ENCODE data around the gene RNF145.
A peak's percentile ranks its signal among the peaks of the same experiment; 100 is the strongest.
"Not testable (repeated sequence)": the region's sequence is repeated elsewhere in the genome, so short reads cannot be mapped to it uniquely, and the experiment has no call there.

The RNF145 gene

GRCh38 chr5:159209438-159210209, at the start of gene RNF145:
Gene RNF145, minus strand, starts transcription at chr5:159209553. Its CDS starts 5,936 bp downstream, at chr5:159203617.
- DNase-seq (ENCODE audit: low read depth) = peak; percentile 92

DNA sequence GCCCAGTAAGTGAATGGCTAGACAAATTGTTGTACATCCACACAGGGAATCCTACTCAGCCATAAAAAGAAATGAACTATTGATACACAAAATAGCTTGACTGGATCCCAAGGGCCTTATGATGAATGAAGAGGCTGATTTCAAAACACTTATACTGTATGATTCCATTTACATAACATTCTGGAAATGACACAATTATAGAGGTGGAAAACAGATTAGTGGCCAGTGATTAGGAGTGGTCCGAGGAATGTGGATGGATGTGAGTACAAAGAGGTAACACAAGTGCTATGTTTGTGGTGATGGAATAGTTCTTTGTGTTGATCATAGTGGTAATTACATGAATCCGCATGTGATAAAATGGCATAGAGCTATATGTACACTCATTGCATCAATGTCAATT, 49.0 kb upstream of the RNF145 start:
- no peak for DNase-seq (ENCODE audit: low read depth)

DNA sequence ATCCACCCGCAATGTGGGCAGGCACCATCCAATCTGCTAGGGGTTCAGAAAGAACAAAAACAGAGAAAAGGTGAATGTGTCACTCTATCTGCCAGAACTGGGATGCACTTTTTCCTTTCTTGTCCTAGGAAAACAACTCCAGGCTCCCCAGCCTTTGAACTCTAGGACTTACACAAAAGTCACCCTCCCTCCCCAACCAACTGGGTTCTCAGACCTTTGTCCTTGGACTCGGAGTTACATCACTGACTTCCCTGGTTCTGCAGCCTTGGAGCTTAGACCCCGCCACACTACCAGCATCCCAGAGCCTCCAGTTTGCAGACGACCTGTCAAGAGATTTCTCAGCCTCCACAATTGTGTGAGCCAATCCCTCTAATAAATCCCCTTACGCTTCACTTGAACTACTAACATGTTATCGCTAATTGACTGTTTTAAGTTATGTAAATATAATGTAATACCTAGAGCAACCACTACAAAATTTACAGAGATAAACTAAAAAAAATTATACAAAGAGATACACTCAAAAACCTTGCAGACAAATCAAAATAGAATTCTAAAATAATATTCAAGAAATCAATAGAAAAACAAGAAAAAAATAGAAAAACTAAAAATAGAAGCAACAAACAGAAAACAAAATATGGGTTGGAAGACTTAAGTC, 48.4 kb upstream of the RNF145 start:
- DNase-seq (ENCODE audit: low read depth) = no peak

GRCh38 chr5:159257007-159257406, 47.7 kb upstream of the RNF145 start:
- DNase-seq (ENCODE audit: low read depth) = no peak

DNA sequence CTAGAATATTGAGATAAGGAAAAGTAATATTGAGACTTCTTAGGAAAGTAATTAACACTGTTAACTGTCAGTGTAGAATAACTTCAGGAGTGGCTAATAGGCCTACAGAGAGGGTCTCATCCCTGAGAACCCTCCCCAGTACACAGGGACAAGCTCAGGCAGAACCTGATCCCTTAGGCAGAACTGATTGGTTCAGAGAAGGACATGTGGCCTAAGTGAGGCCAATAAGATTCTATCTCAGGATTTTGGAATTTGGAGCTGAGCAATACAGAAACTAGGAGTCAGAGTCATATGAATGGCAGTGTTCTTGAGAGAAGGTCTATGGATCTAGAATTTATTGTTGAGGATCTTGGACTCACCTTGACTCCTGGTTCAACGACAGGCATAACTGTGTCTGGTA, 42.8 kb upstream of the RNF145 start:
- no peak for DNase-seq (ENCODE audit: low read depth)

DNA sequence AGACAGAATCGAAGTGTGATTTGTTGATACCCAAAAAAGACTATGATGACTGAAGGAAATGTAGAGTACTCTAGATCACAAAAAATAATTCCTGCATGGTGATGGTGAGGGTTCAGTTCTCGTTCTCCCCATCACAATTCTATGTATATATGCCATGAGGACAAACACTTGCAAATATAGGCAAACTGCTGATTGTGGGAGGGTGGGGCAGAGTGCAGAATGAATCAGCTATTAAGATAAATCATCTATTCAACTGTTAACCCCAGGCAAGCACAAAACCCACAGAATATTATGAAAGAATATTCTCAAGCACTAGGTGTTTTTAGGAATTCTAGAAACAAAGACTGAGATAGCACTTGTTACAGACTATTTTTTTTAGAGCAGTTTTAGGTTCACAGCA, 39.8 kb upstream of the RNF145 start:
- DNase-seq (ENCODE audit: low read depth) = no peak

DNA sequence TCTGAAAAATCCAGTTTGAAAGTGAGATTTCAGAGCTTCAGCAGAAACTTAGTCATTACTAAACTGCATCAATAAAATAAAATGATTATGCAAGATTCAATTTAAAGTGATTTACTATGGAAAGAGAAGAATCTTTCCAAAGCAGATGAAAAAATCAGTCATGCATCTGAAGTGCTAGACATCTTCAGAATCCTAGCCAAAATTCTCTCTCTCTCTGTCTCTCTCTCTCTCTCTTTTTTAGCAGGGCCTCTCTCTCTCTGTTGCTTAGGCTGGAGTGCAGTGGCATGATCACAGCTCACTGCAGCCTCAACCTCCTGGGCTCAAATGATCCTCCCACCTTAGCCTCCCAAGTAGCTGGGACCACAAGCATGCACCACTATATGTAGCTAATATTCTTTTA, 35.5 kb upstream of the RNF145 start:
- DNase-seq (ENCODE audit: low read depth) = no peak

GRCh38 chr5:159244163-159244562, 34.8 kb upstream of the RNF145 start:
- no peak for DNase-seq (ENCODE audit: low read depth)

DNA sequence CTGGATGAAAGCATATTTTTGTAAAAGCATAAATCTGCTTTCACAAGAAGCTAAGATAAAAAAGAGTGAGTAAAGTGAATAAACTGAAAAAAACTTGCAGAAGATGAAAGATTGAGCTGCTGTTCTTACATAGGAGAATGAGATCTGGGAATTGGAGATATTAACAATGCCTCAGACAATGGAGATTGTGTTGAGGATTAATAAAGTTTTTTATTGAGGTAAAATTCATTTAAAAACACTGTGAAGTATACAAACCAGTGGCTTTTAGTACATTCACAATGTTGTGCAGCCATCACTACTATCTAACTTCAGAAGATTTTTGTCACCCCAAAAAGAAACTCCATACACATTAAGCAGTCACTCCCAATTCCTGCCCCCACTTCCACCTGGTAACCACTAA, 34.0 kb upstream of the RNF145 start:
- DNase-seq (ENCODE audit: low read depth) = no peak

- DNase-seq (ENCODE audit: low read depth) = no peak
Observed at GRCh38 chr5:159242656-159243055, 33.3 kb upstream of the RNF145 start.

DNA sequence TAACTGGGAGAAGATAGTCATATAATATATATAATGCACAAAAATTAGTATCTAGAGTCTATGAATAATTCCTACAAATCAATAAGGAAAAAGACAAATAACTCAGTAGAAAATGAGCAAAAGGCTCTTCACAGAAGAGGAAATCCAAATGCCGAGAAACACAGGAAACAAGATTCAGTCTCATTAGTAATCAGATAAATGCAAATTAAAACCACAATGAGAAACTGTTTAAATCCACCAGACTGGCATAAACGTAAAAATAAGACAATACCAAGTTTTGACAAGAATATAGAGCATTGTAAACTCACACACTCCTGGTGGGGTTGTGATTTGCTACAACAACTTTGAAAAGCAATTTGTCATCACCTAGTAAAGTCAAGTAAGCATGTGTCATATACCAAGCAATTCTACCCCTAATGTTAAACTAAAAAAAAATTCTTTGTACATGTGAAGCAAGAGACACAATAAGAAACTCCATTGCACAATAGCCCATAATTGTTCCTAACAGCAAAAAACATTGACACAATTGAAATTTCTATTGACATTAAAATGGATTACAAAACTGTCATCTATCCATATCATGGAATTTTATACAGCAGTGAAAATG, 32.7 kb upstream of the RNF145 start:
- DNase-seq (ENCODE audit: low read depth) = no peak

DNA sequence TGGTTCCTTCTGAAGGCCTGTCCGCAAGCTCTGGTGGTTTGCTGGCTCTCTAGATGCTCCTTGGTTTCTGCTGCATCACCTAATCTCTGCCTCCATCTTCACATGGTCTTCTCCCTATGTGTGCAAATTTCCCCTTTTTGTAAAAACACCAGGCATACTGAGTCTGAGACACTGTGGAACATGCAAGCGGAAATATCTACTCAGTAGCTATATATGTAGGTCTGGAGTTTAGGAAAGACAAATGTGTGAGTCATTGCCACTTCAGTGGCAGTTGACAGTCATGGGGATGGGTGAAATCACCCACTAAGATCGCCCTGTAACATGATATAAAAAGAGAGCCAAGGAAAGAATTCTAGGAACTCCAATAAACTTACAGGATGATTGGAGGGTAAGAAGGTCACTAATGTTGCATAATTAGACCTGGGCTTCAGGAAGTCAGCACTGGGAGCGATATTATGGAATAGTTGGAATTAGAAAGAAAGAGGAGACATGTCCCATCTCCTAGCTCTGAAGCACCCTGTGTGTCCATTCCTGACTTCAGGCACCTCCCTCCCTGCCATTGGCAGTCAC, 31.0 kb upstream of the RNF145 start:
- no peak for DNase-seq (ENCODE audit: low read depth)

DNA sequence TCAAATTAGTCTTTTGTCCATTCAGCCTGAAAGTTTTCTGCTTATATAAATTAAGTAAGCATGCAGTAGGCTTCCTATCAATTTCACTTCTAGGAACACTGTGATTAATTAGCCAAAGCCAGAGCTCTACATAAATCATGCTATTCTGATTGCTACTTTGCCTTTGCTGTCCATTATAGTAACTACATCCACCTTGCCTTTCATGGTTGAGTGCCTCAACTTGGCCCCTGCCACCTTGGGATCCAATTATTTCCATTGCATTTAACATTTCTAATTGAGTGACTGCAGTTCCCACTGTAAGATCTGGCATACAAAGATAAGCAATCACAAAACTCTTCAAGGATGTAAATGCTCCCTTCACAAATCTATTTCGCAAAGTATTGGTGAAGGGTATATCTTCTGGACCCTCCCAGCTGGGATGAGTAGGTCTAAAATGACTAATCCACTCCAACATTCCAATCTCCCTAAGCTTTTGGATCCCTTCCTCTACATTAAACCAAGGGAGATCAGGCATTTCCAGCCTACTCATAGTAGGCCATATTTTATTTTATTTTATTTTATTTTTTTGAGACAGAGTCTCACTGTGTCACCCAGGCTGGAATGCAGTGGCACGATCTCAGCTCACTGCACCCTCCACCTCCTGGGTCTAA, 26.6 kb upstream of the RNF145 start:
- not testable (repeated sequence) for DNase-seq (ENCODE audit: low read depth)

DNA sequence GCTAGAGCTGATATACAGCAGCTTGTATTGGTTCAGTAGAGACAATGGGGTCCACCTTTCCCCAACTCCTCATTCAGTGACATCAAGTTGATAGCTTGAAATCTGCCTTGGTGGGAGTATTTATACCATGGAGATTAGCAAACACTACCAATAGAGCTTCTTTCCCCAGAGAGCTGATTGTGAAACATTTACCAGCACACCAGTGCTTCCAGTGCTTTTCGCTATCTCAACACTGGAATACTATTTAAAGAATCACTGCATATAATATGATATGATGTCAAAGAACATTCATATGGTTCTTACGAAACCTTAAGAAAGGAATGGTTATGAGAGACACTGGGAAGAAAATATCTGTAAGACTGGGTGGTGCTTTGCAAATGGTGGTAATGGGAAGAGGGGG, 21.8 kb upstream of the RNF145 start:
- DNase-seq (ENCODE audit: low read depth) = no peak

DNA sequence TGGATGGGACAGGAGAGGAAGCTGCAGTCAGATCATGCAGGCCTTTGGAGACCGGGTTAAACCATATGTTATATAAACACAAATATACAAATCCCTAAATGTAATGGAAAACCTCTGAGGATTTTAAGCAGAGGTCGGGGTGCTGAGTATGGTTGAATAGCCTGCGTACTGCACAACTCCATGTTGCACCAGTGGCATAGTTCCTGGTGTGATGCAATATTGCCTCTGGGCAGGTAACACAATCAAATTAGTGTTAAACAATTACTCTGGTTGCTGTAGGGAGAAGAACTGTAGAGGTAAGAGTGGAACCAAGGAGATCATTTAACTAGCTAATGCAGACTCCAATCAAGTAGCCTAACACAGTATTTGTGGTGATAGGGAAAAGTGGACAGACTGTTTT, 21.3 kb upstream of the RNF145 start:
- no peak for DNase-seq (ENCODE audit: low read depth)

DNA sequence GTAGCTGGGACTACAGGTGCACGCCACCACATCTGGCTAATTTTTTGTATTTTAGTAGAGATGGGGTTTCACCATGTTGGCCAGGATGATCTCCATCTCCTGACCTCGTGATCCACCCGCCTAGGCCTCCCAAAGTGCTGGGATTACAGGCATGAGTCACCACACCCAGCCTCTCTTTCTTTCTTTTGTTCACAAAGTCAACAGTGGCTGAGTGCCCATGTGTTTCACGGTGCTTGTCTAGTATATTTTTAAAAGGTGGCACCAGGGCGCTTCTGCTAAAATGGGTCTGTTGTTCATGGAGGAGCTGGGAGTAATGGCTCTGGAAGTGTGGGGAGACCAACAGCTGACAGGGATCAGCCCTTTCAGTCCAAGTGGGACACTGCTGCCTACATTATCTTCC, 18.7 kb upstream of the RNF145 start:
- DNase-seq (ENCODE audit: low read depth) = not testable (repeated sequence)

DNA sequence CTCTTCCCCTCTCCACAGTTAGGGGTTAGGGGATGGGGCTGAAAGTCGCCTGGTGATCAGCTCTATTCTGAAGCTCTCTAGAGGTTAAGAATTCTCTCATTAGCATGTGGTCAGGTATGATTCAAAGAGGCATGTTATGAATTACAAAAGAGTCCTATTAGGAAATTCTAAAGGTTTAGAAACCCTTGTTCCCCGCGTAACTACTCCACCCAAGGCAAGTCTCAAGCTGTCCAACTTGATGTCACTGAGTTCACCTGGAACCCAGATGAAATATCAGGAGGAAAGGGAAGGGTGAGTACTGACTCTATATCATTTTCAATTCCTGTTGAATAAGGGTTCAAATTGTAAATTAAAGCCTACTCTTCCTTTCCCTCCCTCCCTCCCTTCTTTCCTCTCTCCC, 18.1 kb upstream of the RNF145 start:
- DNase-seq (ENCODE audit: low read depth) = no peak

- no peak for DNase-seq (ENCODE audit: low read depth)
Observed at GRCh38 chr5:159226451-159226850, 17.1 kb upstream of the RNF145 start.

DNA sequence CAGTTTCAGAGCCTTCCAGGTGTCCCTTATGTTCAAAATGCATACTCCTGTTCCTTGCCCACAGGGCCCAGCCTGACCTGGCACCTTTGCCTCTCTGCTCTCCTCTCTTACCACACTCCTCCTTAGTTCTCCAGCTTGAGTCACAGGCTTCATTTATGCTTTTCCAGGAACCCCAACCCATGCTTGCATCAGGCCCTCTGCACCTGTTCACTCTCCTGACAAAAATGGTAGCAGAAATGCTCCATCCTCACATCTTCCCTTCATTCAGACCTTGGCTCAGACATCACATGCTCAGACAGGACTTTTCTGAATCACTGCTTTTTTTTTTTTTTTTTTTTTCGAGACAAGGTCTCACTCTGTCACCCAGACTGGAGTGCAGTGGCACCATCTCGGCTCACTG, 15.1 kb upstream of the RNF145 start:
- DNase-seq (ENCODE audit: low read depth) = no peak

DNA sequence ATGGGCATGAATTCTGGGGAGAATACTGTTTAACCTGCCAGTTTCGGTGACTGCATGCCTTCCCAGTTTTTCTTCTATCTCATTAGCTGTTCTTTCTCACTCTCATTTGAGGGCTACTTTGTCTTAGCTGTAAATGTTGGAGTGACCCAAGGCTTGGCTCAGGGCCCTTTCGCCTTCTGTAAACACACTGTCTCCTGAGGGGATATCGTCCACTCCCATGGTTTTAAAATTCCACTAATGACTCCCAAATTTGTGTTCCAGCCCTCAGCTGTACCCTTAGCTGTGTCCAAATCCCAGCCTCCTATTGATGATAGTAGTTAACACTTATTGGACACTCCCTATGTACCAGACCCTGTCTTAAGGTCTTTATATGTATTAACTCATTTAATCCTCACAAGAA, 14.1 kb upstream of the RNF145 start:
- no peak for DNase-seq (ENCODE audit: low read depth)

DNA sequence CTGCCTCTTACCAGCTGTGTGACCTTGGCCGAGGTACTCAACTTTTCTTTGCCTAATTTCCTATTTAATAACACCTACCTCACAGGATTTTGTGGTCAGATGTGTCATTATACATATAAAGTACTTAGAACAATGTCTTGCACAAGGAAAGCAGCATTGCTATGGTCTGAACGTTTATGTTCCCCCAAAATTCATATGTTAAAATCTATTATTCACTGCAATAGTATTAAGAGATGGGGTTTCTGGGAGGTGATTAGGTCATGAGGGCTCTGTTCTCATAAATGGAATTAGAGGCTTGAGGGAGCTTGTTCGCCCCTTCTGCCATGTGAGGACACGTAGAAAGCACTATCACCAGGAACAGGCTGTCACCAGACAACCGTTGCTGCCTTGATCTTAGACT, 10.9 kb upstream of the RNF145 start:
- no peak for DNase-seq (ENCODE audit: low read depth)

GRCh38 chr5:159218595-159219023, 9.3 kb upstream of the RNF145 start:
- DNase-seq (ENCODE audit: low read depth) = no peak

GRCh38 chr5:159217236-159217635, 7.9 kb upstream of the RNF145 start:
- DNase-seq (ENCODE audit: low read depth) = no peak

All from activated T-helper 9 cell treated with anti-CD3 and anti-CD28 coated beads, Interleukin-2, amount 50 U/mL, for 16 hours (primary cell).